ENCODE results near the gene PSME1. TPM values are rescaled to one million over a fixed set of nuclear protein-coding genes. Genes with fewer than 3 reads are reported as not detected.
A peak's percentile ranks its signal among the peaks of the same experiment; 100 is the strongest.

The PSME1 gene
- total RNA-seq, 1 experiment from 2014 or later, result 76.8 TPM

DNA sequence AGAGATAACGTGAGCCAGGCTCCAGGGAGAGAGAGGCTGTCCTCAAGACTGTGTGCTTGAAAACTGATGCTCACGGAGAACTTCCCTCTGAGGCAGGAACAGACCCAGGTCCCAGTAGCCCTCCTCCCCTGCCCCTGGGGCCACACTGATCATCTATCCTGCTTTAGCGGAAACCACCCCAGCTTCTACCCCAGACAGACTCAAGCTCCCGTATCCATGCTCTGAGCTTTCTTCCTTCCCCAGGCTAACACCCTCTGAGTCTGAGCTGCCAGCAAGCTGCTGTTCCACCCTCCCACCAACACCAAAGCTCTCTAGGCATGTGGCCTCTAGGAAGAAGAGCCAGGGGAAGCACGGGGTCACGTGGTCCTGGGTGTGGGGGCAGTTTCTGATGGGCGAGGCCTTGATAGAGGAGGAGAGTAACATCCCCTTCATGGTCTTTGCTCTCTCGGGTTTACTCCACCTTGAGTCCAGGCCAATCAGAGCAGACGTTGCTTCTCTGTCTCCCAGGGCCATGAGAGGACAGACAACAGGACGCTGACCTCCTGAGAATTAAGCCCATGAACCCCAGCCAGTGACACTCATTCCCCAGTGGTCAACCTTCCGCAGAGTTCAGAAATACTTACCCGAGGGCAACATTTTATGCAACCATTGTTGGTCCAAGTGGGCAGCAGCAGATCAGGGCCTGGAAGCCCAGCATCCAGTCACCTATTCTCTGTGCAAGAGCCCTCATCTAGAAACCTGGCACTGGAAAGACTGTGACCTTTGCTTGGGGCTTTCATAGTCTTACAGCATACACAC, 40.5 kb upstream of the PSME1 start (continued):
- peak; percentile 44; the same call in 1 of the 2 replicates for TF ChIP-seq ZNF532 (CRISPR knock-in tag; IDR thresholded peaks at IDR 0.05; ENCODE audit: borderline replicate concordance)
- TF ChIP-seq ATF1 (CRISPR knock-in tag; IDR thresholded peaks at IDR 0.05), result no peak
- peak; percentile 93 for TF ChIP-seq USF2 (CRISPR knock-in tag; IDR thresholded peaks at IDR 0.05)
- peak; percentile 57; the same call in 1 of the 2 replicates for TF ChIP-seq FOXP1 (CRISPR knock-in tag; IDR thresholded peaks at IDR 0.05; ENCODE audit: borderline replicate concordance)
- TF ChIP-seq USF1 (CRISPR knock-in tag; IDR thresholded peaks at IDR 0.05), result peak; percentile 94
- no peak for TF ChIP-seq MYBL2 (CRISPR knock-in tag; IDR thresholded peaks at IDR 0.05)
- TF ChIP-seq ZNF232 (CRISPR knock-in tag; IDR thresholded peaks at IDR 0.05), result peak; percentile 34; the same call in 1 of the 2 replicates
- no peak for TF ChIP-seq CREM (CRISPR knock-in tag; IDR thresholded peaks at IDR 0.05)
- no peak for TF ChIP-seq TEAD1 (CRISPR knock-in tag; IDR thresholded peaks at IDR 0.05)
- TF ChIP-seq SP1 (CRISPR knock-in tag; conservative IDR thresholded peaks at IDR 0.05), result peak; percentile 54; the same call in 1 of the 2 replicates
- no peak; the same call in 1 of the 2 replicates for TF ChIP-seq NFATC4 (CRISPR knock-in tag; IDR thresholded peaks at IDR 0.05)
- TF ChIP-seq, protein P1, sequence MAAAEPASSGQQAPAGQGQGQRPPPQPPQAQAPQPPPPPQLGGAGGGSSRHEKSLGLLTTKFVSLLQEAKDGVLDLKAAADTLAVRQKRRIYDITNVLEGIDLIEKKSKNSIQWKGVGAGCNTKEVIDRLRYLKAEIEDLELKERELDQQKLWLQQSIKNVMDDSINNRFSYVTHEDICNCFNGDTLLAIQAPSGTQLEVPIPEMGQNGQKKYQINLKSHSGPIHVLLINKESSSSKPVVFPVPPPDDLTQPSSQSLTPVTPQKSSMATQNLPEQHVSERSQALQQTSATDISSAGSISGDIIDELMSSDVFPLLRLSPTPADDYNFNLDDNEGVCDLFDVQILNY (CRISPR knock-in tag; IDR thresholded peaks at IDR 0.05), result no peak
- no peak for TF ChIP-seq IRF2 (CRISPR knock-in tag; IDR thresholded peaks at IDR 0.05; ENCODE audit: borderline replicate concordance, low read depth)
- TF ChIP-seq EMX1 (CRISPR knock-in tag; IDR thresholded peaks at IDR 0.05), result peak; percentile 83; the same call in 1 of the 2 replicates
- TF ChIP-seq GRHL2 (CRISPR knock-in tag; IDR thresholded peaks at IDR 0.05; ENCODE audit: insufficient replicate concordance, severe bottlenecking), result no peak
- TF ChIP-seq, protein P2, sequence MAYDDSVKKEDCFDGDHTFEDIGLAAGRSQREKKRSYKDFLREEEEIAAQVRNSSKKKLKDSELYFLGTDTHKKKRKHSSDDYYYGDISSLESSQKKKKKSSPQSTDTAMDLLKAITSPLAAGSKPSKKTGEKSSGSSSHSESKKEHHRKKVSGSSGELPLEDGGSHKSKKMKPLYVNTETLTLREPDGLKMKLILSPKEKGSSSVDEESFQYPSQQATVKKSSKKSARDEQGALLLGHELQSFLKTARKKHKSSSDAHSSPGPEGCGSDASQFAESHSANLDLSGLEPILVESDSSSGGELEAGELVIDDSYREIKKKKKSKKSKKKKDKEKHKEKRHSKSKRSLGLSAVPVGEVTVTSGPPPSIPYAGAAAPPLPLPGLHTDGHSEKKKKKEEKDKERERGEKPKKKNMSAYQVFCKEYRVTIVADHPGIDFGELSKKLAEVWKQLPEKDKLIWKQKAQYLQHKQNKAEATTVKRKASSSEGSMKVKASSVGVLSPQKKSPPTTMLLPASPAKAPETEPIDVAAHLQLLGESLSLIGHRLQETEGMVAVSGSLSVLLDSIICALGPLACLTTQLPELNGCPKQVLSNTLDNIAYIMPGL (CRISPR knock-in tag; IDR thresholded peaks at IDR 0.05), result 0 out of 2 replicates have a peak, but pooled peaks have one; percentile 12
- TF ChIP-seq ZNF317 (CRISPR knock-in tag; IDR thresholded peaks at IDR 0.05; ENCODE audit: borderline replicate concordance, low read depth), result no peak
- peak; percentile 96 for TF ChIP-seq GABPB1 (CRISPR knock-in tag; IDR thresholded peaks at IDR 0.05)
- no peak for TF ChIP-seq AFF4 (CRISPR knock-in tag; IDR thresholded peaks at IDR 0.05; ENCODE audit: borderline replicate concordance)

Measured in WTC11 (cell line).